MV-4-11 (cell line): ENCODE data around the gene APBA2.

ENCODE experiments used
- DNase-seq: peaks from one replicate; lab custom pipeline; 2025; lab: John Stamatoyannopoulos, UW

APBA2 gene

GRCh38 chr15:28957606-28958498 lies 72.1 kb downstream of the APBA2 start:
- no peak for DNase-seq

- no peak for DNase-seq
Observed at GRCh38 chr15:28959326-28959725, 73.6 kb downstream of the APBA2 start.

GRCh38 chr15:28960979-28961378 lies 75.2 kb downstream of the APBA2 start:
- DNase-seq = no peak

GRCh38 chr15:28961391-28961790 lies 75.6 kb downstream of the APBA2 start:
- DNase-seq = no peak

- DNase-seq = no peak
Observed at GRCh38 chr15:28962851-28963710, 77.3 kb downstream of the APBA2 start.

- no peak for DNase-seq
Observed at GRCh38 chr15:28963711-28964081, 77.9 kb downstream of the APBA2 start.

GRCh38 chr15:28964098-28964497 lies 78.3 kb downstream of the APBA2 start:
- no peak for DNase-seq

GRCh38 chr15:28967066-28967465 lies 81.3 kb downstream of the APBA2 start:
- no peak for DNase-seq

GRCh38 chr15:28967990-28968389 lies 82.2 kb downstream of the APBA2 start:
- no peak for DNase-seq

GRCh38 chr15:28969511-28970085 lies 83.8 kb downstream of the APBA2 start:
- DNase-seq = no peak

GRCh38 chr15:28974142-28974541 lies 88.4 kb downstream of the APBA2 start:
- no peak for DNase-seq

- peak; percentile 43 for DNase-seq
Observed at GRCh38 chr15:28975766-28976179, 90.0 kb downstream of the APBA2 start.

- DNase-seq = peak; percentile 28
Observed at GRCh38 chr15:28977377-28978010, 91.7 kb downstream of the APBA2 start.

GRCh38 chr15:28978011-28978378 lies 92.2 kb downstream of the APBA2 start:
- DNase-seq = no peak

GRCh38 chr15:28978661-28979060 lies 92.9 kb downstream of the APBA2 start:
- no peak for DNase-seq

- no peak for DNase-seq
Observed at GRCh38 chr15:28979208-28979841, 93.6 kb downstream of the APBA2 start.

GRCh38 chr15:28980709-28981350 lies 95.1 kb downstream of the APBA2 start:
- DNase-seq = no peak

- no peak for DNase-seq
Observed at GRCh38 chr15:28981351-28981720, 95.6 kb downstream of the APBA2 start.

GRCh38 chr15:28981921-28982320 lies 96.1 kb downstream of the APBA2 start:
- DNase-seq = no peak

- DNase-seq = no peak
Observed at GRCh38 chr15:28982886-28983285, 97.1 kb downstream of the APBA2 start.
